Adrenal gland (tissue), 5 donors: ENCODE results near the gene IL15.

Experiments
- CTCF ChIP-seq, 6 experiments: fragments of 450-650 bp in 4 of 6; fragments of 200-600 bp in 2 of 6; sonication (generic) in 1 of 6; IDR thresholded peaks; 1 replicate in 5 of 6; 2 replicates in 1 of 6; pipeline versions ENCODE4 v1.5.1 to v1.8.0; 2016 to 2021; ENCODE audit warnings: antibody characterized with exemption in 6 of 6, mild to moderate bottlenecking in 2 of 6, moderate library complexity in 1 of 6
- POLR2A ChIP-seq, 2 donors: fragments of 450-650 bp; IDR thresholded peaks; one replicate each; pipeline ENCODE4 v1.6.1; 2017; ENCODE audit warnings: antibody characterized with exemption in 2 of 2, mild to moderate bottlenecking in 2 of 2, moderate library complexity in 1 of 2
- donor health status: DM: no; HTN: no; CAD: no.

- TF ChIP-seq CTCF (IDR thresholded peaks at IDR 0.05): no peak
- TF ChIP-seq POLR2A (IDR thresholded peaks at IDR 0.05): no peak
These were observed 5.7 kb downstream of the IL15 start for GRCh38 chr4:141642063-141642462.
